Neural progenitor cell (in vitro differentiated cells): Measurements from ENCODE around the gene NEK8. TPM values are rescaled to one million over a fixed set of nuclear protein-coding genes. Genes with fewer than 3 reads are reported as not detected.

Source experiments
- DNase-seq: peaks from one replicate; pipeline ENCODE4 v3.0.0-alpha.2; 2016; ENCODE audit warnings: low spot score
- H2AFZ ChIP-seq: fragments of 200-600 bp; sonication (generic); replicated peaks from 2 replicates; pipeline ENCODE4 v1.6.1; 2016; ENCODE audit warnings: antibody characterized with exemption
- H3F3A ChIP-seq: fragments of 200-600 bp; sonication (generic); 2 replicates; pipeline ENCODE4 v1.6.1; 2016; ENCODE audit warnings: antibody characterized with exemption, low read depth
- H3K27ac ChIP-seq: fragments of 200-600 bp; sonication (generic); 2 replicates; pipeline ENCODE4 v1.5.1; 2016; ENCODE audit warnings: mild to moderate bottlenecking
- H3K27me3 ChIP-seq: fragments of 200-600 bp; sonication (generic); 2 replicates; pipeline ENCODE4 v1.6.1; 2016; ENCODE audit warnings: mild to moderate bottlenecking, moderate library complexity
- H3K36me3 ChIP-seq: fragments of 200-600 bp; sonication (generic); 2 replicates; pipeline ENCODE4 v1.5.1; 2016
- H3K4me1 ChIP-seq: fragments of 200-600 bp; sonication (generic); 2 replicates; pipeline ENCODE4 v1.6.1; 2016; ENCODE audit warnings: mixed run types
- H3K4me2 ChIP-seq: fragments of 200-600 bp; sonication (generic); 2 replicates; pipeline ENCODE4 v1.6.1; 2016
- H3K4me3 ChIP-seq: fragments of 200-600 bp; sonication (generic); 2 replicates; pipeline ENCODE4 v1.5.1; 2016
- H3K79me2 ChIP-seq: fragments of 200-600 bp; sonication (generic); 2 replicates; pipeline ENCODE4 v1.6.1; 2016; ENCODE audit warnings: low read depth
- H3K9ac ChIP-seq: fragments of 200-600 bp; sonication (generic); 2 replicates; pipeline ENCODE4 v1.6.1; 2016
- H3K9me3 ChIP-seq: fragments of 200-600 bp; sonication (generic); 2 replicates; pipeline ENCODE4 v1.5.1; 2016; ENCODE audit warnings: low read depth
- H4K20me1 ChIP-seq: fragments of 200-600 bp; sonication (generic); 2 replicates; pipeline ENCODE4 v1.6.1; 2016; ENCODE audit warnings: low read depth
- H3K27ac Mint-ChIP-seq: 3 replicates; pipeline ENCODE4 v1.8.0; 2021; ENCODE audit warnings: mixed read lengths
- H3K27me3 Mint-ChIP-seq: 2 replicates; pipeline ENCODE4 v1.8.0; 2022; ENCODE audit warnings: low read depth, mild to moderate bottlenecking, inconsistent platforms, moderate library complexity, mixed read lengths; ENCODE audit not compliant: insufficient read depth
- H3K36me3 Mint-ChIP-seq: 3 replicates; pipeline ENCODE4 v1.8.0; 2021; ENCODE audit warnings: mixed read lengths
- H3K4me1 Mint-ChIP-seq: 3 replicates; pipeline ENCODE4 v1.8.0; 2021; ENCODE audit warnings: mixed read lengths
- H3K4me3 Mint-ChIP-seq: 3 replicates; pipeline ENCODE4 v1.8.0; 2021; ENCODE audit warnings: mild to moderate bottlenecking, moderate library complexity, mixed read lengths
- H3K9me3 Mint-ChIP-seq: 3 replicates; pipeline ENCODE4 v1.8.0; 2020; ENCODE audit warnings: mixed read lengths
- CTCF ChIP-seq: fragments of 200-600 bp; sonication (generic); IDR thresholded peaks from 2 replicates; pipeline ENCODE4 v1.5.1; 2017; ENCODE audit warnings: antibody characterized with exemption, mild to moderate bottlenecking
- EZH2 ChIP-seq: fragments of 200-600 bp; sonication (generic); IDR thresholded peaks from 2 replicates; pipeline ENCODE4 v1.6.1; 2017; ENCODE audit warnings: antibody characterized with exemption, mild to moderate bottlenecking, moderate library complexity
- EZH2phosphoT487 ChIP-seq: fragments of 200-600 bp; sonication (generic); IDR thresholded peaks from 2 replicates; pipeline ENCODE4 v1.6.1; 2017; ENCODE audit warnings: antibody characterized with exemption
- total RNA-seq: library from RNA; depleted of rRNA; stranded (reverse); fragments of >200 nt; gene quantifications from 2 replicates; pipeline ENCODE4 v1.2.3, GENCODE V29; 2015; ENCODE audit warnings: low replicate concordance

NEK8 gene
- total RNA-seq, 1 donor from 2014 or later = 3.7 TPM

GRCh38 chr17:28685366-28685765, 43.2 kb upstream of the NEK8 start:
- no peak overlapping the region for H3K9ac ChIP-seq

GRCh38 chr17:28686296-28686695, 42.3 kb upstream of the NEK8 start:
- Histone ChIP-seq H3K79me2 (no peaks in the 10 kb centered on the region), H3K9me3 (no peaks in the 10 kb centered on the region), H3K4me3 (no peak overlapping the region), H2AFZ (no peak overlapping the region), H3K4me2 (no peak overlapping the region), H3K27me3 (no peaks in the 10 kb centered on the region), H3K27ac (no peak overlapping the region), H3F3A (no peaks in the 10 kb centered on the region), H3K36me3 (peaks cover 20% of the 10 kb centered on the region), H3K9ac (no peak overlapping the region), H4K20me1 (no peaks in the 10 kb centered on the region), H3K4me1 (no peaks in the 10 kb centered on the region)
- TF ChIP-seq EZH2 (no peak), CTCF (no peak), EZH2phosphoT487 (no peak)
- no peak overlapping the region for H3K27ac Mint-ChIP-seq
- no peaks in the 10 kb centered on the region for H3K4me1 Mint-ChIP-seq
- DNase-seq = no peak
- H3K4me3 Mint-ChIP-seq = no peak overlapping the region
- H3K9me3 Mint-ChIP-seq = no peaks in the 10 kb centered on the region
- H3K36me3 Mint-ChIP-seq = peaks cover 52% of the 10 kb centered on the region
- H3K27me3 Mint-ChIP-seq = peaks cover 2% of the 10 kb centered on the region

More at GRCh38 chr17:28685366-28685765, 43.2 kb upstream of the NEK8 start:
- Mint-ChIP-seq H3K9me3 (no peaks in the 10 kb centered on the region), H3K27me3 (peaks cover 2% of the 10 kb centered on the region), H3K36me3 (peaks cover 50% of the 10 kb centered on the region), H3K4me1 (no peaks in the 10 kb centered on the region), H3K27ac (no peak overlapping the region), H3K4me3 (no peak overlapping the region)
- H3K4me1 ChIP-seq = no peaks in the 10 kb centered on the region
- H4K20me1 ChIP-seq = no peaks in the 10 kb centered on the region
- H2AFZ ChIP-seq = no peak overlapping the region
- H3K27ac ChIP-seq = no peak overlapping the region
- peaks cover 20% of the 10 kb centered on the region for H3K36me3 ChIP-seq
- no peaks in the 10 kb centered on the region for H3K9me3 ChIP-seq
- H3K27me3 ChIP-seq = no peaks in the 10 kb centered on the region
- TF ChIP-seq EZH2phosphoT487 (no peak), EZH2 (no peak), CTCF (no peak)
- no peak for DNase-seq
- no peaks in the 10 kb centered on the region for H3F3A ChIP-seq
- H3K4me2 ChIP-seq = no peak overlapping the region
- H3K79me2 ChIP-seq = no peaks in the 10 kb centered on the region
- H3K4me3 ChIP-seq = no peak overlapping the region

- TF ChIP-seq EZH2 (no peak), CTCF (no peak), EZH2phosphoT487 (no peak)
- Mint-ChIP-seq H3K36me3 (peaks cover 41% of the 10 kb centered on the region), H3K4me3 (no peak overlapping the region), H3K27ac (no peak overlapping the region), H3K4me1 (no peaks in the 10 kb centered on the region), H3K9me3 (no peaks in the 10 kb centered on the region), H3K27me3 (no peaks in the 10 kb centered on the region)
- Histone ChIP-seq H3K79me2 (no peaks in the 10 kb centered on the region), H3K4me2 (no peak overlapping the region), H3K9ac (no peak overlapping the region), H3K27ac (no peak overlapping the region), H3K9me3 (no peaks in the 10 kb centered on the region), H4K20me1 (no peaks in the 10 kb centered on the region), H2AFZ (no peak overlapping the region), H3K4me1 (no peaks in the 10 kb centered on the region), H3K36me3 (peaks cover 20% of the 10 kb centered on the region), H3K27me3 (no peaks in the 10 kb centered on the region), H3F3A (no peaks in the 10 kb centered on the region), H3K4me3 (no peak overlapping the region)
- DNase-seq = no peak
Observed at GRCh38 chr17:28688481-28688880, 40.1 kb upstream of the NEK8 start.

- Histone ChIP-seq H2AFZ (no peak overlapping the region), H3K27me3 (no peaks in the 10 kb centered on the region), H3F3A (no peaks in the 10 kb centered on the region), H3K79me2 (no peaks in the 10 kb centered on the region), H3K4me1 (no peaks in the 10 kb centered on the region), H3K9ac (no peak overlapping the region), H3K27ac (no peak overlapping the region), H3K9me3 (no peaks in the 10 kb centered on the region), H3K36me3 (peaks cover 20% of the 10 kb centered on the region), H3K4me3 (no peak overlapping the region), H3K4me2 (no peak overlapping the region), H4K20me1 (no peaks in the 10 kb centered on the region)
- H3K4me1 Mint-ChIP-seq = no peaks in the 10 kb centered on the region
- no peak overlapping the region for H3K27ac Mint-ChIP-seq
- no peaks in the 10 kb centered on the region for H3K9me3 Mint-ChIP-seq
- H3K27me3 Mint-ChIP-seq = no peaks in the 10 kb centered on the region
- TF ChIP-seq EZH2 (no peak), EZH2phosphoT487 (no peak), CTCF (no peak)
- DNase-seq = no peak
- H3K4me3 Mint-ChIP-seq = no peak overlapping the region
- peaks cover 43% of the 10 kb centered on the region for H3K36me3 Mint-ChIP-seq
Observed at GRCh38 chr17:28689011-28689410, 39.6 kb upstream of the NEK8 start.
